IMR-90 (cell line): ENCODE measurements around the gene HIVEP1. TPM values are rescaled to one million over a fixed set of nuclear protein-coding genes. Genes with fewer than 3 reads are reported as not detected.

ENCODE experiments used
- ATAC-seq: fragments of 200-7000 bp; cut with Tn5 transposase; 2 replicates; pipeline ENCODE4 v1.9.1; 2020; ENCODE audit warnings: low read depth, mild to moderate bottlenecking, moderate library complexity
- BruUV-seq: library from RNA; stranded (reverse); fragments of 400-500 nt; replicated peaks from 2 replicates; lab custom pipeline; 2021; lab: Mats Ljungman, UMichigan
- CTCF ChIA-PET: fragments of 300-600 bp; formaldehyde crosslinking; extraction: SDS; loops from one replicate; lab custom pipeline; 2021; ENCODE audit warnings: antibody characterized with exemption; lab: Yijun Ruan, JAX
- POLR2A ChIA-PET: fragments of 300-600 bp; sonication (Branson Sonifier 250); formaldehyde crosslinking; loops from one replicate; lab custom pipeline; 2022; ENCODE audit warnings: antibody characterized with exemption; ENCODE audit not compliant: unreplicated experiment; lab: Charles Lee
- DNase-seq: peaks from one replicate; pipeline ENCODE4 v3.0.0; 2013
- H2AFZ ChIP-seq: replicated peaks from 2 replicates; pipeline ENCODE3; 2013; ENCODE audit warnings: low read length, mild to moderate bottlenecking; ENCODE audit not compliant: poor library complexity
- H2AK5ac ChIP-seq: 2 replicates; pipeline ENCODE4 v1.6.1; 2013; ENCODE audit warnings: low read depth, low read length, inconsistent platforms
- H2AK9ac ChIP-seq: replicated peaks from 2 replicates; pipeline ENCODE3; 2013; ENCODE audit warnings: mild to moderate bottlenecking, low read depth, low read length, moderate library complexity; ENCODE audit not compliant: poor library complexity
- H2BK120ac ChIP-seq: 2 replicates; pipeline ENCODE4 v1.6.1; 2013; ENCODE audit warnings: low read depth, low read length, inconsistent platforms
- H2BK15ac ChIP-seq: 3 replicates; pipeline ENCODE4 v1.6.1; 2013; ENCODE audit warnings: low read depth, low read length, inconsistent platforms
- H2BK20ac ChIP-seq: 2 replicates; pipeline ENCODE4 v1.6.1; 2013; ENCODE audit warnings: low read depth, mild to moderate bottlenecking, inconsistent platforms, low read length, moderate library complexity
- H2BK5ac ChIP-seq: 2 replicates; pipeline ENCODE4 v1.6.1; 2013; ENCODE audit warnings: mild to moderate bottlenecking, low read depth, low read length, inconsistent platforms; ENCODE audit not compliant: poor library complexity, severe bottlenecking
- H3K14ac ChIP-seq: replicated peaks from 2 replicates; pipeline ENCODE4 v1.6.1; 2013; ENCODE audit warnings: low read depth, low read length, inconsistent platforms
- H3K18ac ChIP-seq: 2 replicates; pipeline ENCODE4 v1.6.1; 2013; ENCODE audit warnings: low read depth, low read length, control low read depth
- H3K23ac ChIP-seq: 2 replicates; pipeline ENCODE4 v1.6.1; 2013; ENCODE audit warnings: low read depth, low read length, inconsistent platforms
- H3K27ac ChIP-seq: 2 replicates; pipeline ENCODE4 v1.5.1; 2013; ENCODE audit warnings: mild to moderate bottlenecking, control low read depth, low read length; ENCODE audit not compliant: insufficient read depth
- H3K27me3 ChIP-seq: 2 replicates; pipeline ENCODE4 v1.6.1; 2013; ENCODE audit warnings: low read length; ENCODE audit not compliant: control insufficient read depth, insufficient read depth
- H3K36me3 ChIP-seq: 2 replicates; pipeline ENCODE4 v1.6.1; 2013; ENCODE audit warnings: low read length, mixed read lengths; ENCODE audit not compliant: control insufficient read depth, insufficient read depth
- H3K4ac ChIP-seq: 2 replicates; pipeline ENCODE4 v1.6.1; 2013; ENCODE audit warnings: low read depth, low read length, inconsistent platforms
- H3K4me1 ChIP-seq: 2 replicates; pipeline ENCODE4 v1.6.1; 2013; ENCODE audit warnings: low read length, mixed read lengths; ENCODE audit not compliant: control insufficient read depth, insufficient read depth
- H3K4me2 ChIP-seq: 2 replicates; pipeline ENCODE4 v1.6.1; 2013; ENCODE audit warnings: low read depth, mild to moderate bottlenecking, control low read depth, low read length, moderate library complexity
- H3K4me3 ChIP-seq: 2 replicates; pipeline ENCODE4 v1.5.1; 2013; ENCODE audit warnings: low read depth, mild to moderate bottlenecking, control low read depth, low read length, moderate library complexity; ENCODE audit not compliant: insufficient read depth
- H3K56ac ChIP-seq: 2 replicates; pipeline ENCODE4 v1.6.1; 2013; ENCODE audit warnings: low read length, inconsistent platforms; ENCODE audit not compliant: insufficient read depth; ENCODE audit errors: extremely low read depth
- H3K79me1 ChIP-seq, 2 experiments: 2 replicates each; pipeline ENCODE4 v1.6.1; 2013; ENCODE audit warnings: low read length in 2 of 2, inconsistent platforms in 1 of 2, low read depth in 1 of 2
- H3K9ac ChIP-seq: 2 replicates; pipeline ENCODE4 v1.6.1; 2013; ENCODE audit warnings: low read depth, low read length, control low read depth
- H3K9me1 ChIP-seq: 2 replicates; pipeline ENCODE4 v1.6.1; 2013; ENCODE audit warnings: low read length, inconsistent platforms; ENCODE audit not compliant: insufficient read depth
- H3K9me3 ChIP-seq: 2 replicates; pipeline ENCODE4 v1.6.1; 2013; ENCODE audit warnings: low read length; ENCODE audit not compliant: control insufficient read depth, insufficient read depth
- H4K20me1 ChIP-seq: 2 replicates; pipeline ENCODE4 v1.6.1; 2013; ENCODE audit warnings: low read length, inconsistent platforms; ENCODE audit not compliant: insufficient read depth
- H4K5ac ChIP-seq: 2 replicates; pipeline ENCODE4 v1.6.1; 2013; ENCODE audit warnings: mild to moderate bottlenecking, low read depth, low read length, control low read depth
- H4K8ac ChIP-seq, 2 experiments: 2 replicates each; pipeline ENCODE4 v1.6.1; 2013; ENCODE audit warnings: low read depth in 2 of 2, low read length in 2 of 2, control low read depth in 1 of 2, inconsistent platforms in 1 of 2
- H4K91ac ChIP-seq: 2 replicates; pipeline ENCODE4 v1.6.1; 2013; ENCODE audit warnings: low read depth, low read length, inconsistent platforms; ENCODE audit not compliant: insufficient read depth
- BHLHE40 ChIP-seq: fragments of 150-350 bp; IDR thresholded peaks from 2 replicates; pipeline ENCODE4 v1.6.1; 2016; ENCODE audit warnings: mild to moderate bottlenecking, low read depth, low read length
- CEBPB ChIP-seq: IDR thresholded peaks from 2 replicates; pipeline ENCODE4 v1.6.1; 2012; ENCODE audit warnings: low read depth, low read length, improper control_type of control experiment
- CHD1 ChIP-seq: IDR thresholded peaks from 2 replicates; pipeline ENCODE4 v1.6.1; 2012; ENCODE audit warnings: low read depth, low read length, improper control_type of control experiment
- ELK1 ChIP-seq: fragments of 150-350 bp; IDR thresholded peaks from 2 replicates; pipeline ENCODE4 v1.6.1; 2016; ENCODE audit warnings: low read depth, mild to moderate bottlenecking, low read length, moderate library complexity, borderline replicate concordance
- FOS ChIP-seq: fragments of 150-350 bp; IDR thresholded peaks from 2 replicates; pipeline ENCODE4 v1.6.1; 2016; ENCODE audit warnings: low read depth, low read length
- MAFK ChIP-seq: IDR thresholded peaks from 2 replicates; pipeline ENCODE4 v1.6.1; 2012; ENCODE audit warnings: low read depth, low read length, improper control_type of control experiment
- MAZ ChIP-seq: IDR thresholded peaks from 2 replicates; pipeline ENCODE4 v1.6.1; 2012; ENCODE audit warnings: low read depth, mild to moderate bottlenecking, low read length, improper control_type of control experiment, moderate library complexity, borderline replicate concordance
- MXI1 ChIP-seq: IDR thresholded peaks from 2 replicates; pipeline ENCODE4 v1.6.1; 2012; ENCODE audit warnings: low read depth, mild to moderate bottlenecking, low read length, moderate library complexity, borderline replicate concordance
- NFE2L2 ChIP-seq: fragments of 150-350 bp; IDR thresholded peaks from 2 replicates; pipeline ENCODE4 v1.6.1; 2016; ENCODE audit warnings: low read depth, mild to moderate bottlenecking, low read length
- POLR2A ChIP-seq: IDR thresholded peaks from 2 replicates; pipeline ENCODE4 v1.6.1; 2012; ENCODE audit warnings: mild to moderate bottlenecking, low read depth, low read length
- RAD21 ChIP-seq: IDR thresholded peaks from 2 replicates; pipeline ENCODE4 v1.6.1; 2012; ENCODE audit warnings: low read length, improper control_type of control experiment
- RCOR1 ChIP-seq: IDR thresholded peaks from 2 replicates; pipeline ENCODE4 v1.6.1; 2012; ENCODE audit warnings: mild to moderate bottlenecking, low read length, improper control_type of control experiment; ENCODE audit not compliant: insufficient replicate concordance
- RFX5 ChIP-seq: IDR thresholded peaks from 2 replicates; pipeline ENCODE4 v1.8.0; 2012; ENCODE audit warnings: low read depth, mild to moderate bottlenecking, low read length, moderate library complexity
- SMC3 ChIP-seq: fragments of 150-350 bp; IDR thresholded peaks from 2 replicates; pipeline ENCODE4 v1.6.1; 2016; ENCODE audit warnings: low read depth, mild to moderate bottlenecking, antibody characterized with exemption, low read length, moderate library complexity
- USF2 ChIP-seq: fragments of 150-350 bp; IDR thresholded peaks from 2 replicates; pipeline ENCODE4 v1.6.1; 2017; ENCODE audit warnings: mild to moderate bottlenecking, antibody characterized with exemption, low read length, low read depth
- WGBS, 2 experiments: methylation state at CpG; one replicate each; pipeline versions ENCODE4 v1.1.5 to v1.1.7; 2013; ENCODE audit warnings: missing lambda C conversion rate in 2 of 2; ENCODE audit not compliant: insufficient read length in 1 of 2; ENCODE audit errors: extremely low coverage in 2 of 2; 5-methylcytosine and 5-hydroxymethylcytosine counted together
- dilution Hi-C: fragments of 300-500 bp; cut with HindIII; formaldehyde crosslinking; loops from one replicate; pipeline ENCODE4 v1.14.3; 2018; ENCODE audit warnings: low sequenced_read_pairs; ENCODE audit not compliant: unreplicated experiment
- in situ Hi-C: fragments of 300-500 bp; cut with MboI; formaldehyde crosslinking; loops from 3 replicates; pipeline ENCODE4 v1.14.3; 2019; ENCODE audit warnings: low sequenced_read_pairs, inconsistent platforms, mixed read lengths
- intact Hi-C: fragments of 100-400 bp; cut with micrococcal nuclease; formaldehyde crosslinking; loops from 2 replicates; pipeline ENCODE4 v1.10.0; 2022
- polyA plus RNA-seq, 3 experiments: library from polyadenylated mRNA; depleted of rRNA; stranded (reverse); fragments of >200 nt; gene quantifications; 2 replicates each; pipeline ENCODE4 v1.2.3, GENCODE V29; 2012; ENCODE audit warnings: low replicate concordance in 1 of 3
- total RNA-seq: library from RNA; depleted of rRNA; stranded (reverse); fragments of >200 nt; gene quantifications from 2 replicates; pipeline ENCODE4 v1.2.3, GENCODE V29; 2012
- TF ChIP-seq, protein P1 (sequence below): conservative IDR thresholded peaks from 2 replicates; pipeline ENCODE4 v1.5.1; 2012; ENCODE audit warnings: mild to moderate bottlenecking, low read depth, low read length, improper control_type of control experiment

The HIVEP1 gene
- total and polyA plus RNA-seq, 2 of the 4 experiments (the other 2 are of a cell fraction): 13.0 to 17.2 TPM

GRCh38 chr6:12022953-12023388, 10.9 kb downstream of the HIVEP1 start:
- WGBS, 2 experiments: 100% methylated on average over 1 of the region's 7 CpGs; no CpG with 5 or more reads in 1 of the 2 experiments
- Histone ChIP-seq H3K79me1 (peaks cover 33 to 66% of the 10 kb centered on the region in 2 experiments), H3K4me2 (no peak overlapping the region), H2BK15ac (no peak overlapping the region), H2AK9ac (no peak overlapping the region), H4K91ac (no peak overlapping the region), H2AK5ac (no peak overlapping the region), H3K9ac (no peak overlapping the region), H3K4ac (no peak overlapping the region), H3K14ac (no peak overlapping the region), H3K4me3 (no peak overlapping the region), H3K23ac (no peak overlapping the region; the same call in 1 of the 2 replicates), H3K27ac (no peak overlapping the region), H2BK120ac (peak overlapping the region; percentile 30; the same call in 1 of the 2 replicates), H4K5ac (no peak overlapping the region; the same call in 1 of the 2 replicates), H2BK5ac (peak overlapping the region; percentile 66), H3K56ac (no peak overlapping the region), H4K8ac (0 out of 4 replicates have a peak overlapping the region, but pooled peaks of 1 of the 2 experiments have one; percentile 44), H2BK20ac (no peak overlapping the region), H3K9me3 (no peaks in the 10 kb centered on the region), H2AFZ (no peak overlapping the region), H3K36me3 (peaks cover 14% of the 10 kb centered on the region), H3K27me3 (no peaks in the 10 kb centered on the region), H3K4me1 (peaks cover 15% of the 10 kb centered on the region), H4K20me1 (peaks cover 4% of the 10 kb centered on the region; the same call in 1 of the 2 replicates), H3K9me1 (peaks cover 13% of the 10 kb centered on the region; the same call in 1 of the 2 replicates), H3K18ac (peak overlapping the region; percentile 5; the same call in 1 of the 2 replicates)
- CTCF ChIA-PET: interaction anchor here (0.6 kb wide), 1 partner anchor 31 kb away, joined by 5 read pairs; no protein-coding TSS in a partner anchor
- TF ChIP-seq MAFK (no peak), BHLHE40 (no peak), CHD1 (no peak), USF2 (no peak), RAD21 (no peak), ELK1 (no peak), MXI1 (no peak), MAZ (no peak), NFE2L2 (no peak), SMC3 (no peak), POLR2A (no peak), RCOR1 (no peak), CEBPB (no peak), FOS (no peak), RFX5 (no peak)
- TF ChIP-seq, protein P1, sequence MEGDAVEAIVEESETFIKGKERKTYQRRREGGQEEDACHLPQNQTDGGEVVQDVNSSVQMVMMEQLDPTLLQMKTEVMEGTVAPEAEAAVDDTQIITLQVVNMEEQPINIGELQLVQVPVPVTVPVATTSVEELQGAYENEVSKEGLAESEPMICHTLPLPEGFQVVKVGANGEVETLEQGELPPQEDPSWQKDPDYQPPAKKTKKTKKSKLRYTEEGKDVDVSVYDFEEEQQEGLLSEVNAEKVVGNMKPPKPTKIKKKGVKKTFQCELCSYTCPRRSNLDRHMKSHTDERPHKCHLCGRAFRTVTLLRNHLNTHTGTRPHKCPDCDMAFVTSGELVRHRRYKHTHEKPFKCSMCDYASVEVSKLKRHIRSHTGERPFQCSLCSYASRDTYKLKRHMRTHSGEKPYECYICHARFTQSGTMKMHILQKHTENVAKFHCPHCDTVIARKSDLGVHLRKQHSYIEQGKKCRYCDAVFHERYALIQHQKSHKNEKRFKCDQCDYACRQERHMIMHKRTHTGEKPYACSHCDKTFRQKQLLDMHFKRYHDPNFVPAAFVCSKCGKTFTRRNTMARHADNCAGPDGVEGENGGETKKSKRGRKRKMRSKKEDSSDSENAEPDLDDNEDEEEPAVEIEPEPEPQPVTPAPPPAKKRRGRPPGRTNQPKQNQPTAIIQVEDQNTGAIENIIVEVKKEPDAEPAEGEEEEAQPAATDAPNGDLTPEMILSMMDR: no peak
- POLR2A ChIA-PET: no interaction called here
- ATAC-seq (no peak), DNase-seq (no peak)
- no TSS peak for BruUV-seq
- intact Hi-C loops: no loop called here
- dilution Hi-C loops: no loop called here
- in situ Hi-C loops: no loop called here
